ENCODE results near the gene UBASH3B.

GRCh38 chr11:122663056-122663740 is 7.7 kb downstream of the UBASH3B start:
- TF ChIP-seq, protein P1, sequence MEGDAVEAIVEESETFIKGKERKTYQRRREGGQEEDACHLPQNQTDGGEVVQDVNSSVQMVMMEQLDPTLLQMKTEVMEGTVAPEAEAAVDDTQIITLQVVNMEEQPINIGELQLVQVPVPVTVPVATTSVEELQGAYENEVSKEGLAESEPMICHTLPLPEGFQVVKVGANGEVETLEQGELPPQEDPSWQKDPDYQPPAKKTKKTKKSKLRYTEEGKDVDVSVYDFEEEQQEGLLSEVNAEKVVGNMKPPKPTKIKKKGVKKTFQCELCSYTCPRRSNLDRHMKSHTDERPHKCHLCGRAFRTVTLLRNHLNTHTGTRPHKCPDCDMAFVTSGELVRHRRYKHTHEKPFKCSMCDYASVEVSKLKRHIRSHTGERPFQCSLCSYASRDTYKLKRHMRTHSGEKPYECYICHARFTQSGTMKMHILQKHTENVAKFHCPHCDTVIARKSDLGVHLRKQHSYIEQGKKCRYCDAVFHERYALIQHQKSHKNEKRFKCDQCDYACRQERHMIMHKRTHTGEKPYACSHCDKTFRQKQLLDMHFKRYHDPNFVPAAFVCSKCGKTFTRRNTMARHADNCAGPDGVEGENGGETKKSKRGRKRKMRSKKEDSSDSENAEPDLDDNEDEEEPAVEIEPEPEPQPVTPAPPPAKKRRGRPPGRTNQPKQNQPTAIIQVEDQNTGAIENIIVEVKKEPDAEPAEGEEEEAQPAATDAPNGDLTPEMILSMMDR (IDR thresholded peaks at IDR 0.05) = no peak
- TF ChIP-seq POLR2A (IDR thresholded peaks at IDR 0.05) = no peak
- TF ChIP-seq POLR2AphosphoS5 (IDR thresholded peaks at IDR 0.05) = no peak
- TF ChIP-seq EP300 (IDR thresholded peaks at IDR 0.05) = no peak

All from gastroesophageal sphincter (tissue), 3 donors.